SK-N-SH (cell line): ENCODE results near the gene LRRC58. TPM values are rescaled to one million over a fixed set of nuclear protein-coding genes. Genes with fewer than 3 reads are reported as not detected.
"Not testable (repeated sequence)": the region's sequence is repeated elsewhere in the genome, so short reads cannot be mapped to it uniquely, and the experiment has no call there.

ENCODE experiments used
- CTCF ChIA-PET: fragments of 300-600, 350-600 bp; formaldehyde crosslinking; extraction: SDS; loops from one replicate; lab custom pipeline; 2021; lab: Yijun Ruan, JAX
- POLR2A ChIA-PET: fragments of 350-600 bp; sonication (Branson Sonifier 250); formaldehyde crosslinking; extraction: SDS; loops from one replicate; lab custom pipeline; 2020; ENCODE audit warnings: antibody characterized with exemption, inconsistent platforms; lab: Yijun Ruan, JAX
- DNase-seq: peaks from one replicate; pipeline ENCODE4 v3.0.0; 2012
- H2AFZ ChIP-seq: fragments of 200-600 bp; sonication (generic); 2 replicates; pipeline ENCODE4 v1.8.1; 2016; ENCODE audit warnings: antibody characterized with exemption, mild to moderate bottlenecking, low read depth
- H3F3A ChIP-seq: fragments of 200-600 bp; sonication (generic); replicated peaks from 2 replicates; pipeline ENCODE3; 2016; ENCODE audit warnings: antibody characterized with exemption, mild to moderate bottlenecking; ENCODE audit not compliant: insufficient read depth
- H3K27ac ChIP-seq, 2 experiments: fragments of 200-500 bp in 1 of 2; fragments of 200-600 bp in 1 of 2; sonication (Bioruptor generic) in 1 of 2; sonication (generic), shearing (Covaris generic) in 1 of 2; 2 replicates each; pipeline versions ENCODE4 v1.5.1 to v1.6.1; 2014 to 2016; ENCODE audit warnings: low read depth in 2 of 2, inconsistent platforms in 1 of 2, low read length in 1 of 2, mild to moderate bottlenecking in 1 of 2, mixed read lengths in 1 of 2
- H3K27me3 ChIP-seq: fragments of 200-600 bp; sonication (generic), shearing (Covaris generic); 2 replicates; pipeline ENCODE4 v1.6.1; 2016; ENCODE audit warnings: mixed run types; ENCODE audit not compliant: insufficient read depth
- H3K36me3 ChIP-seq, 2 experiments: fragments of 200-500 bp in 1 of 2; fragments of 200-600 bp in 1 of 2; sonication (Bioruptor generic) in 1 of 2; sonication (generic) in 1 of 2; replicated peaks in 1 of 2; 2 replicates each; pipeline versions ENCODE3 to v1.5.1; 2014 to 2016; ENCODE audit warnings: low read length in 1 of 2, mild to moderate bottlenecking in 1 of 2; ENCODE audit not compliant: insufficient read depth in 2 of 2, control insufficient read depth in 1 of 2
- H3K4me1 ChIP-seq, 2 experiments: fragments of 200-500 bp in 1 of 2; fragments of 200-600 bp in 1 of 2; sonication (Bioruptor generic) in 1 of 2; sonication (generic), shearing (Covaris generic) in 1 of 2; 2 replicates each; pipeline versions ENCODE4 v1.5.1 to v1.6.1; 2014 to 2016; ENCODE audit warnings: low read depth in 1 of 2, low read length in 1 of 2, mixed run types in 1 of 2; ENCODE audit not compliant: insufficient read depth in 2 of 2, control insufficient read depth in 1 of 2
- H3K4me2 ChIP-seq: fragments of 200-600 bp; sonication (generic), shearing (Covaris generic); 2 replicates; pipeline ENCODE4 v1.6.1; 2017; ENCODE audit warnings: mixed run types
- H3K4me3 ChIP-seq, 2 experiments: fragments of 200-500 bp in 1 of 2; fragments of 200-600 bp in 1 of 2; sonication (Bioruptor generic) in 1 of 2; sonication (generic), shearing (Covaris generic) in 1 of 2; 2 replicates each; pipeline versions ENCODE4 v1.5.1 to v1.8.1; 2014 to 2016; ENCODE audit warnings: low read depth in 2 of 2, inconsistent platforms in 1 of 2, low read length in 1 of 2, mild to moderate bottlenecking in 1 of 2, mixed read lengths in 1 of 2, moderate library complexity in 1 of 2
- H3K79me2 ChIP-seq: fragments of 200-600 bp; sonication (generic); 2 replicates; pipeline ENCODE4 v1.8.1; 2017; ENCODE audit warnings: mild to moderate bottlenecking; ENCODE audit not compliant: insufficient read depth
- H3K9ac ChIP-seq: fragments of 200-600 bp; sonication (generic); 2 replicates; pipeline ENCODE4 v1.6.1; 2017; ENCODE audit warnings: mixed run types
- H3K9me2 ChIP-seq: fragments of 200-600 bp; sonication (generic); 2 replicates; pipeline ENCODE4 v1.6.1; 2017; ENCODE audit warnings: mixed run types
- H3K9me3 ChIP-seq: fragments of 200-600 bp; sonication (generic); 2 replicates; pipeline ENCODE4 v1.6.1; 2017; ENCODE audit warnings: mixed run types, mild to moderate bottlenecking, moderate library complexity
- H4K20me1 ChIP-seq: fragments of 200-600 bp; sonication (generic); 2 replicates; pipeline ENCODE4 v1.6.1; 2017; ENCODE audit warnings: mild to moderate bottlenecking, mixed run types; ENCODE audit not compliant: insufficient read depth
- CTCF ChIP-seq: fragments of 200-600 bp; sonication (generic); IDR thresholded peaks from 2 replicates; pipeline ENCODE4 v1.6.1; 2017; ENCODE audit warnings: antibody characterized with exemption, mild to moderate bottlenecking, moderate library complexity
- ELF1 ChIP-seq: IDR thresholded peaks from 2 replicates; pipeline ENCODE4 v1.4.0; 2012
- GABPA ChIP-seq: IDR thresholded peaks from 2 replicates; pipeline ENCODE4 v1.4.0; 2012; ENCODE audit warnings: low read depth, mild to moderate bottlenecking
- PBX3 ChIP-seq: IDR thresholded peaks from 2 replicates; pipeline ENCODE4; 2012
- POLR2AphosphoS5 ChIP-seq: IDR thresholded peaks from 2 replicates; pipeline ENCODE4 v1.6.1; 2012; ENCODE audit warnings: low read depth, low read length
- RAD21 ChIP-seq: IDR thresholded peaks from 2 replicates; pipeline ENCODE4 v1.6.1; 2012; ENCODE audit warnings: mild to moderate bottlenecking, low read length
- RCOR1 ChIP-seq: fragments of 150-350 bp; IDR thresholded peaks from 2 replicates; pipeline ENCODE4 v1.6.1; 2017; ENCODE audit warnings: antibody characterized with exemption, low read length
- RFX5 ChIP-seq: IDR thresholded peaks from 2 replicates; pipeline ENCODE4 v1.6.1; 2012; ENCODE audit warnings: mild to moderate bottlenecking, improper control_type of control experiment, low read length
- RXRA ChIP-seq: IDR thresholded peaks from 2 replicates; pipeline ENCODE4 v1.4.0; 2012; ENCODE audit warnings: low read depth, mild to moderate bottlenecking, borderline replicate concordance
- TCF12 ChIP-seq: IDR thresholded peaks from 2 replicates; pipeline ENCODE4 v1.4.0; 2012
- USF1 ChIP-seq: IDR thresholded peaks from 2 replicates; pipeline ENCODE4 v1.4.0; 2012; ENCODE audit warnings: low read depth, borderline replicate concordance
- YY1 ChIP-seq: IDR thresholded peaks from 2 replicates; pipeline ENCODE4 v1.4.0; 2012; ENCODE audit warnings: low read depth, mild to moderate bottlenecking
- WGBS: methylation state at CpG from one replicate; pipeline ENCODE4 v1.1.6; 2017; ENCODE audit warnings: low lambda C conversion rate; 5-methylcytosine and 5-hydroxymethylcytosine counted together
- polyA plus RNA-seq, 3 experiments: library from polyadenylated mRNA; depleted of rRNA; stranded (reverse); fragments of >200 nt; gene quantifications; 2 replicates each; pipeline ENCODE4 v1.2.3, GENCODE V29; 2012

LRRC58 gene
- polyA plus RNA-seq, 1 of the 3 experiments (the other 2 are of a cell fraction), result 5.8 TPM

GRCh38 chr3:120382941-120383447, 33.8 kb upstream of the LRRC58 start:
- Histone ChIP-seq H3K4me3 (no peak overlapping the region), H3K79me2 (no peaks in the 10 kb centered on the region), H3K4me1 (no peaks in the 10 kb centered on the region), H2AFZ (no peak overlapping the region), H3K9me2 (no peaks in the 10 kb centered on the region), H3F3A (no peaks in the 10 kb centered on the region), H3K9ac (no peak overlapping the region), H4K20me1 (no peaks in the 10 kb centered on the region), H3K27me3 (no peaks in the 10 kb centered on the region), H3K27ac (no peak overlapping the region), H3K4me2 (no peak overlapping the region), H3K36me3 (no peaks in the 10 kb centered on the region), H3K9me3 (no peaks in the 10 kb centered on the region)
- CTCF ChIA-PET, result no interaction called here
- TF ChIP-seq RCOR1 (no peak), RXRA (no peak), YY1 (no peak), POLR2AphosphoS5 (no peak), CTCF (no peak), RAD21 (no peak), USF1 (no peak), PBX3 (no peak)
- DNase-seq, result no peak
- POLR2A ChIA-PET, result no interaction called here
- 17% methylated on average over 2 of the region's 2 CpGs for whole genome bisulfite sequencing

GRCh38 chr3:120381503-120381902, 32.3 kb upstream of the LRRC58 start:
- no peak overlapping the region for H2AFZ ChIP-seq
- no peaks in the 10 kb centered on the region for H3K9me2 ChIP-seq
- H3K9ac ChIP-seq, result no peak overlapping the region
- CTCF ChIA-PET, result no interaction called here
- H3K27ac ChIP-seq, result no peak overlapping the region
- H3K27me3 ChIP-seq, result no peaks in the 10 kb centered on the region
- DNase-seq, result no peak
- no peak overlapping the region for H3K4me3 ChIP-seq
- H3K9me3 ChIP-seq, result no peaks in the 10 kb centered on the region
- H3K4me1 ChIP-seq, result no peaks in the 10 kb centered on the region
- no peak for TF ChIP-seq TCF12
- TF ChIP-seq GABPA, result no peak
- TF ChIP-seq RFX5, result no peak
- no peak for TF ChIP-seq POLR2AphosphoS5
- TF ChIP-seq ELF1, result no peak
- no peaks in the 10 kb centered on the region for H4K20me1 ChIP-seq
- no peaks in the 10 kb centered on the region for H3K36me3 ChIP-seq
- no peak overlapping the region for H3K4me2 ChIP-seq
- POLR2A ChIA-PET, result no interaction called here
- H3F3A ChIP-seq, result no peaks in the 10 kb centered on the region
- 40% methylated on average over 2 of the region's 2 CpGs for WGBS
- H3K79me2 ChIP-seq, result no peaks in the 10 kb centered on the region

GRCh38 chr3:120377948-120378347, 28.8 kb upstream of the LRRC58 start:
- POLR2A ChIA-PET, H4K20me1 ChIP-seq, H3K36me3 ChIP-seq, H3K79me2 ChIP-seq, H3K9me2 ChIP-seq, H3K27ac ChIP-seq, H3K4me2 ChIP-seq, CTCF ChIA-PET, H3K27me3 ChIP-seq, H3K9ac ChIP-seq, H3F3A ChIP-seq, H3K9me3 ChIP-seq, H3K4me3 ChIP-seq, H2AFZ ChIP-seq, DNase-seq, H3K4me1 ChIP-seq: not testable (repeated sequence)
- 89% methylated on average over 3 of the region's 12 CpGs for WGBS
